COR-L47 (cell line): ENCODE measurements around the gene CPSF3.

Experiments used
- DNase-seq: peaks from one replicate; lab custom pipeline; 2025; lab: John Stamatoyannopoulos, UW

CPSF3 gene

GRCh38 chr2:9518163-9518562 lies 94.7 kb downstream of the CPSF3 start:
- DNase-seq, result no peak

DNA sequence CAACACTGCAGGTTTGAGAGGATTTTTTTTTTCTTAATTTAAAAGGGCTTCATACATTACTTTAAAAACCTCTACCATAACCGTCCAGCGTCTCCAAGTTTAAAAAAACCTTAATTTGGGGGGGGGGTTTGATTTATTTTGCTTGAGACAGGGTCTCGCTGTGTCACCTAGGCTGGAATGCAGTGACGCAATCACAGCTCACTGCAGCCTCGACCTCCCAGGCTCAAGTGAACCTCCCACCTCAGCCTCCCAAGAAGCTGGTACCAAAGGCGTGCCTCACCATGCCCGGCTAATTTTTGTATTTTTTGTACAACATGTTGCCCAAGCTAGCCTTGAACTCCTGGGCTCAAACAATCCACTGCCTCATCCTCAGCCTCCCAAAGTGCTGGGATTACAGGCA lies 95.3 kb downstream of the CPSF3 start:
- no peak for DNase-seq

DNA sequence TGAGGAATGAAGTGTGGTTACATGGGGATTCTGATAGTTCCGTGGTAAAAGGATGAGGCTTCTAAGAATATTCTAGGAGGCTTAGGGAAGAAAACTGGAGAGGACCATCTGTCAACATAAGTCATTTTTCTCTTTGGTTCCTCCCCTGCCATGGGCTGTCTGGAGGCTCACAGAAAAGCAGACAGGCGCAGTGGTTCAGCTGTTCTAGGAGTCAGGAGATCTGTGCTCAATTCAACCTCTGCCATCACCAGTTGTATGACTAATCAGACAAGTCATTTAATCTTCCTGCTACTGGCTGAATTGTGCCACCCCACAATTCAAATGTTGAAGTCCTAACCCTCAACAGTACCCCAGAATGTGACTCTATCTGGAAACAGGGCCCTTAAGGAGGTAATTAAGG lies 95.8 kb downstream of the CPSF3 start:
- DNase-seq, result no peak
